Tibial nerve (tissue), 4 donors: ENCODE data around the gene RGS2.

Experiments used
- CTCF ChIP-seq, 5 experiments: fragments of 200-600 bp in 3 of 5; fragments of 450-650 bp in 2 of 5; sonication (generic) in 3 of 5; IDR thresholded peaks; one replicate each; pipeline ENCODE4 v1.5.1; 2016 to 2019; ENCODE audit warnings: antibody characterized with exemption in 5 of 5, mild to moderate bottlenecking in 3 of 5, moderate library complexity in 2 of 5
- EP300 ChIP-seq, 2 donors: sonication (generic); formaldehyde crosslinking; IDR thresholded peaks; one replicate each; pipeline ENCODE4 v1.6.1; 2017; ENCODE audit warnings: antibody characterized with exemption in 2 of 2, mild to moderate bottlenecking in 1 of 2
- POLR2A ChIP-seq, 2 donors: fragments of 450-650 bp; IDR thresholded peaks; one replicate each; pipeline ENCODE4 v1.6.1; 2017; ENCODE audit warnings: antibody characterized with exemption in 2 of 2, mild to moderate bottlenecking in 2 of 2, moderate library complexity in 2 of 2

GRCh38 chr1:192852001-192852947, 43.4 kb downstream of the RGS2 start:
- no peak for TF ChIP-seq CTCF (IDR thresholded peaks at IDR 0.05)
- TF ChIP-seq EP300 (IDR thresholded peaks at IDR 0.05), result no peak
- no peak for TF ChIP-seq POLR2A (IDR thresholded peaks at IDR 0.05)
